HT1080 (cell line): ENCODE measurements around the gene POGK. TPM values are rescaled to one million over a fixed set of nuclear protein-coding genes. Genes with fewer than 3 reads are reported as not detected.
A peak's percentile ranks its signal among the peaks of the same experiment; 100 is the strongest.

Source experiments
- DNase-seq: peaks from one replicate; pipeline ENCODE4 v3.0.0-alpha.2; 2015; ENCODE audit warnings: low read depth
- total RNA-seq: library from RNA; depleted of rRNA; stranded (reverse); fragments of >200 nt; shearing (Covaris generic); gene quantifications from 2 replicates; pipeline ENCODE4 v1.2.3, GENCODE V29; 2014; rRNA removed

POGK gene
- total RNA-seq, 1 experiment from 2014 or later, result 31.3 TPM

DNA sequence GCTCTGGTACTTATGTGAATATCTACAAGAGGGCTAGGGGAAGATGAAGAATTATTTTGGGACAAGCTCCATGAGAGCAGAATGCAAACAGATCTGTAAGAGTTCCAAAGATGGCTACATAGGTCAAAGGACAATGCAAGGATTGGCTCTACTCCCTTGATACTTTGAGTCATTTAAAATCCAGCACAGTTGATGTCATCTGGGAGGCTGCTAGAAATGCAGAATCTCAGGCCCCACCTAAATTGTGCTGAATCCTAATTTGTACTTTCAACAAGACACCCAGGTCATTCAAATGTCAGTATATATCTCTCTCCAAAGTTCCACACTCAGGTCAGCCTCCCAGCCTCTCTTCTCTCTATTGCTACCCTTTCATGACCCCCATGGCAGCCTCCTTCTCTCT is 60.5 kb downstream of the POGK start:
- no peak for DNase-seq

DNA sequence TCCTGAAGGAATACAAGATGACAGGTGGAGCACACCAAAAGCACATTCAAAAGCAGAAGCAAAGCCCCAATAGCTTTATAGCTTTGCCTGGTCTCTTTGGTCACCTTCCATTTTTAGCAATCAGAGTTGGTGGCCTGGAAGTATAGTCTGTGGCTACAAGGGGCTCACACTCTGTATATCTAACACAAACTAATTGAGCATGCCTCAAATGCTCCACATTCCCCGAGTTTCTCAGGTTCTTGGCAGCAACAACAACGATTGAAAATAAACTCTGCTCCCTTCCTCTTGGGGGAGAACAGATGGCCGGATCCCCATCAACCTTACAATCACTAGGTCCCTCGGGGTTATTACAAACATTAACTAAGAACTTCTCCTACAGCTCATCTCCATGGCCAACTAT is 61.7 kb downstream of the POGK start:
- DNase-seq, result no peak

DNA sequence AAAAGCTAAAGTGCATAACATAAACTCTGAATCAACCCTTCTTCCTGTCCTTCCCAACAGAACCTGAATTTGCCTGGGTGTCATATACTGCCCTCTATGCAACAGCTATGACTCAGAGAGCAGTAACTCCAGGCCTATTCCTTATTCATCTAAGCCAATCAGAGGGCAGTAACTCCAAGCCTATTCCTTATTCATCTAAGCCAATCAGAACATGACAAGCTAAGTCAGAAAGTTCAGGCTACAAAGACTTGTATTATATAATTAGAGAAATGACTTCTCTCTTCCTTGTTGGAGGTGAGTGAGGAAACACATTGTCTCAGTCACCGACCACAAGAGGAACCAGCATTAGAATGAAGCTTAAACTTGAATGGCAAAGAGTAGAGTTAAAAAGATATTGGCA is 63.0 kb downstream of the POGK start:
- DNase-seq, result peak; percentile 84

DNA sequence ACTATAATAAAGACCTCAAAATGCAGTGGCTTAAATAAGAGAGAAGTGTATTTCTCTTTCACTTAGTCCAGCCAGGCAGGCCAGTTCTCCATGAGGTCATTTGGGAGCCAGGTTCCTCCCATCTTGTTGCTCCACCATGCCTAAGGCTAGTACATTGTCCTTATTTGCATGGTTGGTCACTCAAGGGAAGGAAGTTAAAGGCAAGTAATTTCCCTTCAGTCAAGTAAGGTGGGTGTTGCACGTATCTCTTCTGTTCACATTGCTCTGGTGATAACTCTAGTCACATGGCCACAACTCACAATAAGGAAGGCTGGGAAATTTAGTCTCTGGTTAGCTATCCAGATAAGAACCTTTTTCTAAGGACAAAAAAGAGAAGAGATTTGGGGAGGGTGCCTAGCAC is 64.0 kb downstream of the POGK start:
- no peak for DNase-seq

DNA sequence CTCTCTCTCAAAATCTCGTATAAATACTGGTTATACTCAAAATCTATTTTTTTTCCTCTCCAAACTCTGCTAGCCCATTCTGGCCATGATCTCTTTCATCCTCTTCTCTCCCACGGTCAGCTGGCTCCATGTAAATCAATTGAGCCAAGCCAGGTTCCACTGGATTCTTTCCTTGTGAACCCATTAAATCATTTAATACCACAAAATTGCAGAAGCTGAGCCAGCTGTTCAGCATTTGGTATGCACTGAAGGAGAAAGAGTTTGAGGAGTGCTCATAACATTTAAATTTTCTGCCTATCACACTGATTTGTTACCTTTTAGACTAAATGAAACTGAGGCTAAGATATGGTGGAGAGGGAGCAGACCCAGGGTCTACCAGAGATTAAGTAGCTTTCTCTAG is 65.9 kb downstream of the POGK start:
- no peak for DNase-seq

DNA sequence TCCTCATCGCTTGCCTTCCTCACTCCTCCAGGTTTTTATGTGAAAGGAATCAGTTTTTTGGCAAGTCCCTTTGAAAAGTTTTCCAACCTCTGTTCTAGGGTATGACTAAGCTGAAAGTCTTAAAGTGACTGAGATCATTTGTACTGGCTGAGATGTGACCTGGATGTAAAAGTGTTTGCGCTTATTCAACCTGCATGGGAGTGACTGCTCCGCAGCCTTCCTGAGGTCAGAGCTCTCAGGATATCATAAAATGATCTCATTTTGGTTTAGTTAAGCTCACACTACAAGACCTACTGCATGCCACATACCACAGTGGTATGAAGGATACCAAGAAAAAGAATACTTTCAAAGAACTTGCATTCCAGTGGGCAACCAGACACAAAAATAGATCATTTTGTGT is 66.6 kb downstream of the POGK start:
- DNase-seq, result peak; percentile 93

Other genes starting within 250 kb of the POGK start
- gene TADA1, start 36.8 kb downstream of the POGK start, total RNA-seq, result 9.3 and 13.6 TPM in 2 replicates
- gene ILDR2, start 136.1 kb downstream of the POGK start, total RNA-seq, result 8.3 and 15.4 TPM in 2 replicates
- 0.13 TPM in 1 of 2 replicates, not detected in the other for gene MAEL, start 149.8 kb downstream of the POGK start, total RNA-seq